ENCODE data around the gene MSN.
"Not testable (repeated sequence)": the region's sequence is repeated elsewhere in the genome, so short reads cannot be mapped to it uniquely, and the experiment has no call there.

Gene MSN

DNA sequence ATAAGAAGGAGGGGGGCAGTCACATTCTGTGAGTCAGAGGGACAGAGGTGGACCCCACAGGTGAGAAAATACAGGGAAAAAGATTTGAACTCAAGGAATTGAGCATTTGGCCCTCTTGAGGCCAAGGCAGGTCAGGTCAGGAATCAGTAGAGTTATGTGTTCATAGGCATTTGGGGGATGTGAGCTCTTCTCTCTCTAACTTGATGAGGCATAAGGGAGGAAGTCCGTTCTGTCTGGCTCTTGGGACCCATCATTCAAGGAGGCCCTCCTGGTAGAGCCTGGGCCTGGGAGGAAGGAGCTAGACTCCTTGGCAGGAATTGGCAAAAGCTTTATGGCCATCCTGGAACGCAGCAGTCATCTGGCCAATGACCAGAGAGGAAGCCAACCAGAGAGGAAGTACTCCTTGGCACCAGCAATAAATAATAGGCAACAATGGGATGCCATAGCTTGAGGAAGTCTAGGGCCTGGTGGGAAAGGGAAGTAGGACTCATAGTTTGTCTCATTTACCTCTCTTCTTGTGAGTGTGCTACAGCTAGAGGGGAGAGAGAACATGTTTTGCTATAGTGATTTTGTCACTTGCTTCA lies 53.0 kb downstream of the MSN start:
- no peak for DNase-seq

DNA sequence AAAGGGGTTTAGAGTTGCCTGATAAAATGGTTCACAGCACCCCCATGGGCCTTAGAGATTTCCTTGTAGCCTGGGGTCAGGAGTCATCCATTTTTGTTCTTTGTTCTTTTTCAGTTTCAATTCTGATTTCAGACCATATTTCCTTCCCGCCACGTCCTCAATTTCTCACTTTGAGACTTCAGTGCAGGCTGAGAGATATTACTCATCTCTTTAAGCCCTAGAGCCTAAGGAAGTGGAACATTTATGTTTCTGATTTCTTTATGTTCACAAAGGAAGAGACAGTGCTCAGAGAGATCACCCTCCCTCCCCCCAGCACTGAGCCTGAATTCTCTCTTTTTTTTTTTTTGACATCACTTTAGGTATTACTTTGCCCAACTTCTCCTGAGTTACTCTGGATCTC lies 56.3 kb downstream of the MSN start:
- DNase-seq = no peak

DNA sequence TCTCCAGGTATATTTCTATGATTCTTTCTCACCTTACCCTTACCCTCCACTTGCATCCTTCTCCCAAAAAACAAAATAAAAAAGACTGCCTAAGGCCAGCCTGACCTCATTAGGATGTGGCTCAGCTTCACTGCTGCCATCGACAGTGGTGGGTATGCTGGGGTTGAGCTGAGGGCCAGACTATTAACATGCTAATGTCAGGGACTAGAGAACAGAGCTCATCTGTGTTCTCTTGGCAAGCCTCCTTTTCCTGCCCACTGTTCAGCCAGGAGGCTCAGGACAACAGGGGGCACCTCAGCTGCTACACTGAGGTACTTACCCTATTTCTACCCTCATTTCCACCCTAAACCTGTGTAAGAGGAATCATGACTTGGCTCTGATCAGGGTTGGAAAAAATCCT lies 59.3 kb downstream of the MSN start:
- DNase-seq = no peak

DNA sequence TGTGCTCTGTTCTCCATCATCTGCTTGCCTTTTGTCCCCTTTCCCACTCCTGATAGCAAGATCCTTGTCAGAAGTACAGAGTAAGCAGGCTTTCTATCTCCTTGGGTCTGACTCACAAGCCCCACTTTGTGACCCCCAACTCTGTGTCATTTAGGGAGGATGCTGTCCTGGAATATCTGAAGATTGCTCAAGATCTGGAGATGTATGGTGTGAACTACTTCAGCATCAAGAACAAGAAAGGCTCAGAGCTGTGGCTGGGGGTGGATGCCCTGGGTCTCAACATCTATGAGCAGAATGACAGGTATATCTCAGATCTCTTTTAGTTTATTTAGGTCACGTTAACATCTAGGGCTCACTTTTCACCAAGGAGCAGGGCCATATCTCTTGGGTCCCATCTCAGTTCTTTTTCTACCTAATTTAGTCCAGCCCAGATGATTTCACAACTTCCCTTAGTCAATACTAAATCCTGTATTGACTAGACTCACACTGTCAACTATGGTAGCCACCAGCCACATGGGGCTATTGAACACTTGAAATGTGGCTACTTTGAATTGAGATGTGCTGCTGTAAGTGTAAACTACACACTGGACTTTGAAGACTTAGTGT lies 64.3 kb downstream of the MSN start:
- DNase-seq = no peak

DNA sequence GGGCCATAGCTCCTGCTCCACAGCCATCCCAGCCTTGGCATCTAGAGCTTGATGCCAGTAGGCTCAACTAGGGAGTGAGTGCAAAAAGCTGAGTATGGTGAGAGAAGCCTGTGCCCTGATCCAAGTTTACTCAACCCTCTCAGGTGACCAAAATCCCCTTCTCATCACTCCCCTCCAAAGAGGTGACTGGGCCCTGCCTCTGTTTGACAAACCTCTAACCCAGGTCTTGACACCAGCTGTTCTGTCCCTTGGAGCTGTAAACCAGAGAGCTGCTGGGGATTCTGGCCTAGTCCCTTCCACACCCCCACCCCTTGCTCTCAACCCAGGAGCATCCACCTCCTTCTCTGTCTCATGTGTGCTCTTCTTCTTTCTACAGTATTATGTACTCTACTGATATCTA lies 73.5 kb downstream of the MSN start:
- DNase-seq = no peak

DNA sequence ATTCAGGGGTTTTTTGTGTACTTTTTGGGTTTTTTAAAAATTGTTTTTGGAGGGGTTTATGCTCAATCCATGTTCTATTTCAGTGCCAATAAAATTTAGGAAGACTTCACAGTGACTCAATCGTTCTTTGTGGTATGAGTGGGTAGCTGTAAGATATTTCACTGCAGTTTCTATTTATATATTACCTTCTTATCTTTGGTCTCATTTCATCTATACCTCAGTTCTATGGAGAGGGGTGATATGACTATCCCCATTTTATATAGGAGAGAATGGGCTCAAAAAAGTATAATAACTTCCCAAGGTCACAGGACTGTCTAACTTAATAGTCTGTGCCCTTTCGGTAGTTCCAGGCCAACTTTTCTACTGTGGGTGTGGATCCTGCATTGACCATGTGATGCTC lies 74.4 kb downstream of the MSN start:
- DNase-seq = no peak

DNA sequence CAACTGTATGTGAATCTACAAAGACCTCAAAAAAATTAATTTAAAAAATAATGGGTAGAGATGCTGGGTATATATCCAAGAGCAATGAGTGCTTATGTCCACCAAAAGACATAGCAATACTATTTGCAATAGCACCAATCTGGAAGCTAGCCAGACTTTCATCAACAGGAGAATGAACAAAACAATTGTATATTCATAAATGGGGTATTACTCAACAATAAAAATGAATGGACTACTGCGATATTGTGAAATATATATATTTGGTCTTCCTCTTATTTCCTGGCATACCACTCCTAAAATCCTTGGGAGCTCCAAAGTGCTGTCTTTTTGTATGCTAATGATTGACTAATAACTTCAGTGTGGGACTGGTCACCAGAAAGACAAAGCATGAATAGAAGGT lies 77.5 kb downstream of the MSN start:
- no peak for DNase-seq

DNA sequence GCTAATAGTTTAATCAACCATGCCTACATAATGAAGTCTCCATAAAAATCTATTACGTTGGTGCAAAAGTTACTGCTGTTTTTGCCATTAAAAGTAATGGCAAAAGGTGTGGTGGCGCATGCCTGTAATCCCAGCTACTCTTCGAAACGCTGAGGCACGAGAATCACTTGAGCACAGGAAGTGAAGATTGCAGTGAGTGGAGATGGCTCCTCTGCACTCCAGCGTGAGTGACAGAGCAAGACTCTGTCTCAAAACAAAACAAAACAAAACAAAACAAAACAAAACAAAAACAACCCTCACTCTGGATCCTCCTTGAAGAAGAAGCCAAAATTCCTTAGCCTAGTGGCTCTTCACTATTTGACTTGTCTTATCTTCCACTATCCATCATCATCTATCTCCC lies 78.0 kb downstream of the MSN start:
- no peak for DNase-seq

DNA sequence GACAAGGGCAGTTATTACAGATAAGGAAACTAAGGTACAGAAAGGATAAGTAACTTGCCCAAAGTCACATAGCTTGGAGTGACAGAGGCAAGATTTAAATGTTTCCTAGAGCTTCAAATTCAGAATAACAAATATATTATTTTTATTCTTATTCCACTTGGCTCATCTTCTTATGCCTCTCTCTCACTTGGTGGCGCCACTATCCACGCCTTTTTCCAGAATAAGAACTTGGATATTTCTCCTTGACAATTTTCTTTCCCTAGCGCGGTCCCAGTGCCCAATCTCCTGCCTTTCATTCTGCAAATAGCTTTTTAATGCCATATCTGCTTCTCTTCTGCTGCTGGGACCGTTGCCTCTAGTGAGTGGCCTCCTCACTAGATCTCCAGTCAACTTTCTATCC lies 78.5 kb downstream of the MSN start:
- DNase-seq = no peak

DNA sequence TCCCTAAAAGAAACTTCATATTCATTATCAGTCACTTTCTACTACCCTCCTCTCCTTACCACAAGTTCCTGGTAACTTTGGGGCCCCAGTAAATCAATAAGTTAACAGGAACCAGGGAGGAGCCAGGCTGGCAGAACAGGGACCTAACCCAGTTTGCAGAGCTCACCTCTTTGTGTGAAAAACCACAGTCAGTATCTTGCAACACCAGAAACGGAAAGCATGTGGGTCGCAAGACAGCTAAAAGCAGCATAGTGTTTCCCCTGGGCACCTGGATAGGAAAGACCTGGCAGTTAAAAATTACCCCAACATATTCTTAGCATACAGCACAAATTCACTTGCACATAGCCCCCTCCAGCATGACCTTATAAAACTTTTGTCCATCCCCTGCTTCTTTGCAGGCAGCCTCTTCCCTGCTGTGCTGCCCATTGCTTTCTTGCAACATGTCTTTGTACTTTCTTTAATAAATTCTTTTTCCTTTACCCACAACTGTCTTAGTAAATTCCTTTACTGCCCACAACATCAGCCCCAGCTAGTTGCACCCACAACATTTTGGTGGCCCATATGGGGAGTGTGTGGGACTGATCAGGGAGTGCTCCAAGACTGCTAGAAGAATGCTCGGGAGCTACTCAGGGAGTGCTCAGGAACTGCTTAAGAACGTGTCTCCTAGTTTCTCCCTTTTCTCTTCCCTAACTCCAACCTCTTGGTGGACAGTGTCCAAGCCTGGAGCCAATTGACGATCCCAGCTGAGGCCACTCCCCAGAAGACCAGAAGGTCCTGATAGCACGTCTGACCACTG lies 83.4 kb downstream of the MSN start:
- DNase-seq = no peak

DNA sequence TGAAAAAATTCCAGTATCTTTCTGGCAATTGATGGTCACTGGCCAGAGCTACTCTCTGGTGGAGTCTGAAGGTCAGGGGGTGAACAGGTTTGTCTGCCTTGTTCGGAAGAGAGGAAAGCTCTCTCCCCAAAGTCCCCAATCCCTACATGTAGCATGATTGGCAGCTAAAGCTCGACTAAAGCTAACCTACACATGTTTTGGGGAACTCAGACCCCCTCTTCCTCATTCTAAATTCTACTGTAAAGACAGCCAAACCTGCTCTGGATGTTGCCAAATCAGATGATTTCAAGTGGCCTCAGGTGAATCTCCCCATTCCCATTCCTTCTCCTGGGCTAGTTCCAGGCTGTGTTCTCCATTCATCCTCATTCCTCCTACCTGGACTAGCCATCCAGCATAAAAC lies 84.1 kb downstream of the MSN start:
- DNase-seq = no peak

DNA sequence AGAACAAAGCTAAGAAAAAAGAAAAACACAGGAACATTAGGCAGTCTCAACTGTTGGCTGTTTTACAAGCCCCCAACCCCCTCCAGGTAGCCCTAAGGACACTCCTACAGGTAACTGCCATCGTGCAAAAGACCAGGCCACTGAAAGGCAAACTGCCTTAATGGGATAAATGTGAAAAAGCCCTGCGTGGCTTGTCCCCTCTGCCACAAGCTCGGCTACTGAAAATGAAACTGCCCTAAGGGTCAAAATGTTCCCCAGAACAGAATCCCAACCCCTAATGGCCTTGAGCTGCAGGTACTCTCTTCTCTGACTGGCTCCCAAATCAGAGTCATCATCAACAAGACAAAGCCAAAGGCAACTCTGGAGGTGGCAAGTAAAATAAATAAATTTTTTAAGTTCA lies 84.8 kb downstream of the MSN start:
- no peak for DNase-seq

DNA sequence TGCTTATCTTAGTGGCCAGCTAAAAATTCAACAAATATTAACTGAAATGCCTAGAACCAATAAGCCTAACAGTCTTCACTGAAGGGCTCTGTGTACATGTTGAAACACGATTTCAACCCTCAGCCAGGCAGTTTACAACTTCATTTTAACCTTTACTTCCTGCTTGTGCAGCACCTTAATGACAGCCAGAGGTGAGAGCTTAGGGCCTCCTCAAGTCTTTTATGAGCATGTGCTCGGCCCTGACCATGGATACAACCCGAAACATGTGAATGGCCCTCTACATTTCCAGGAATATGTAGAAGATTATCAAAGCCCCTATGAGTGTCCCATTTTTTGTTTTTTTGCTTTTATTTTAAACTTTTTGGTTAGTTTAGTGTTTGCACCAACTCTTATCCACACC lies 88.3 kb downstream of the MSN start:
- no peak for DNase-seq

DNA sequence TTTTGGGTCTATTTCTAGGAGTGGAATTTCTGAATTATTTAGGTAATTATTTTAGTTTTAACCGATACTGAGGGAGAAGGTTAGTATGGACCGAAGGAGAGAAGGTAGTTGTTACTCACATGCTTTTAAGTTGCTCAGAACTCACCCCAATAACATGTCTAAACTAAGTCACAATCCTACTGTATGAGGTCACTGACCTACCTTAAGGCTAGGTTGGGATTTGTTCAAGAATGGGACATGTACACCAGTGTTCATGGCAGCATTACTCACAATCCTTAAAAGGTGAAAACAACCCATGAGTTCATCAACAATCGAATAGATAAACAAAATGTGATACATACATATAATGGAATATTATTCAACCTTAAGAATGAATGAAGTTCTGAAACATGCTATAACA lies 90.5 kb downstream of the MSN start:
- no peak for DNase-seq

DNA sequence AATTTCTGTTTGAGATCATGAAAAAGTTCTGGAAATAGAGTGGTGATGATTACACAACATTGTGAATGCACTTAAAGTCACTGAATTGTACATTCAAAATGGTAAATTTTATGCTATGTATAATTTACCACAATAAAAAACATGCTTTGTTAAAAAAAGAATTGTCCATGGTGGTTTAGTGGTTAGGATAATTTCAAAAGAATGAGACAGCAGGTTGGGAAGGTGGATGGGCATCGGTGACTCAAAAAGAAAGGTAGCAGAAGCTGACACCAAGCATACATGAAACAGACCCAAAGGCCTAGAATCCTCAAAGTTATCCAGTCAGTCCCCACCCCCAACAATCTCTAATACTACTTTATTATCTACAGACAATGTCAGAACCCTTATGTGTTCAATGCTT lies 91.1 kb downstream of the MSN start:
- DNase-seq = no peak

DNA sequence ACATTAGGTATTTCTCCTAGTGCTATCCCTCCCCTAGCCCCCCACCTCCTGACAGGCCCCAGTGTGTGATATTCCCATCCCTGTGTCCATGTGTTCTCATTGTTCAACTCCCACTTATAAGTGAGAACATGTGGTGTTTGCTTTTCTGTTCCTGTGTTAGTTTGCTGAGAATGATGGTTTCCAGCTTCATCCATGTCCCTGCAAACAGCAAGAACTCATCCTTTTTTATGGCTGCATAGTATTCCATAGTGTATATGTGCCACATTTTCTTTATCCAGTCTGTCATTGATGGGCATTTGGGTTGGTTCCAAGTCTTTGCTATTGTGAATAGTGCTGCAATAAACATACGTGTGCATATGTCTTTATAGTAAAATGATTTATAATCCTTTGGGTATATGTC lies 92.1 kb downstream of the MSN start:
- DNase-seq = not testable (repeated sequence)

DNA sequence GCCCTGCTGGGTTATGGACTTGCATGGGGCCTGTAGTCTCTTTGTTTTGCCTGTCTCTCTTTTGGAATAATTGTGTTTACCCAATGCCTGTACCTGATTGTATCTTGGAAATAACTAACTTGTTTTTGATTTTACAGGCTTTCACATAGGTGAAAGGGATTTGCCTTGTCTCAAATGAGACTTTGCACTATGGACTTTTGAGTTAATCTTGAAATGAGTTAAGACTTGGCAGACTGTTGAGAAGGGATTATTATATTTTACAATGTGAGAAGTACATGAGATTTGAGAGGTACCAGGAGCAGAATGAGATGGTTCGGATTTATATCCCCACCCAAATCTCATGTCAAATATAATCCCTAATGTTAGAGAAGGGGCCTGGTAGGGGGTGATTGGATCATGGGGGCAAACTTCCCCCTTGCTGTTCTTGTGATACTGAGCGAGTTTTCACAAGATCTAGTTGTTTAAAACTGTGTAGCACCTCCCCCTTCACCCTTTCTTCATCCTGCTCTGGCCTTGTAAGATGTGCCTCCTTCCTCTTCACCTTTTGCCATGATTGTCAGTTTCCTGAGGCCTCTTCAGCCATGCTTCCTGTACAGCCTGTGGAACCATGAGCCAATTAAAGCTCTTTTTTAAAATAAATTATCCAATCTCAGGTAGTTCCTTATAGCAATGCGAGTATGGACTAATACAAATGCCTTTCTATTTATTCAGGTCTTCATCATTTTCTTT lies 102.3 kb downstream of the MSN start:
- no peak for DNase-seq

DNA sequence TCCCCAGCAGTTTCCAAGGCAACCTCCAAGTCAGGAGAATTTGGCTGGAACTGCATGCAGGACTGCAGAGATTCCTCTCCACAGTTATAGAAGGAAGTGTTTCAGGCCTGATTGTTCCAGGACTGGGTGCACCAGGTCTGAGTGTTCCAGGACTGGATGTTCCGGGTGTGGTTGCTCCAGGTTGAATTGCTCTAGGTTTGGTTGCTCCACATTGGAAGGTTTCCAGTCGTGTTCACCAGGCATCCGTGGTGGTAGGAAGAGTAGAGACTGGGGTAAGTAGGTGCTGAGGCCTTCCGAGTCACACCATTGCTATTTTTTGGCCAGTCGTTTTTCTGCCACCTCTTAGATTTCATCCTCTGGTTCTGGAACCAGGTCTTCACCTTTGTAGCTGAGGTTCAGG lies 105.4 kb downstream of the MSN start:
- DNase-seq = no peak

DNA sequence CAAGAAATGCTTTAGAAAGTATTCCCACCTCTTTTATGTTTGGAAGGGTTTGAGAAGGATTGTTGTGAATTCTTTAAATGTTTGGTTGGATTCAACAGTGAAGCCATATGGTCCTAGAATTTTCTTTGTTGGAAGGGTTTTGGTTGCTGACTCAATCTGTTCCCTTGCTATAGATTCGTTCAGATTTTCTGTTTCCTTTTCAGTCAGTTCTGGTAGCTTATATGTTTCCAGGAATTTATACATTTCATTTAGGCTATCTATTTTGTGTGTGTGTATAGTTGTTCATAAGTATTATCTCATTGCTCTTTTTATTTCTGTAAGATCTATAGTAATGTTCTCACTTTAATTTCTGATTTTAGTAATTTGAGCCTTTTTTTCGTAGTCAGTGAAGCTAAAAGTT lies 114.4 kb downstream of the MSN start:
- DNase-seq = no peak

DNA sequence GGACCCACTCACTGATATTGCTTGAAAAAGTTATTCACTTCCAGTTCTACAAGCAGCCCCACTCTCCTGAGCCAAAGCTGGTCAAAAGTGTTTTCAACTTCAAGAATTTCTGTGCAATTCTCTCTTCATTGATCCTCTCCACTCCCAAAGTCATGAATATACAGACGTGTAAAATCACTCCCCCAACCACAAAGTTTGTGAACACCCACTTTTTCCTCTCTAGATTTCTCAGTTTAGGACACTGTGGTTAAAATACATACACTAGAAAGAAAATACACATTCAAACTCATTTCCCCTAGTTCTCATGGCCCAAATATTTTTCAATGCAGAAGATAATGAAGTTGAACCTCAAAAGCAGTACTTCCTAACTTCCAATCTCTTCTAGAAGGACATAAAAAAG lies 116.3 kb downstream of the MSN start:
- DNase-seq = no peak

Measured in NCI-H1105 treated with DMSO at 0.1 percent for 48 hours (cell line).